Upper lobe of left lung (tissue), 6 donors: Measurements from ENCODE around the gene KDM8. TPM values are rescaled to one million over a fixed set of nuclear protein-coding genes. Genes with fewer than 3 reads are reported as not detected.

Experiments
- ATAC-seq, 2 donors: fragments of 200-7000 bp; cut with Tn5 transposase; one replicate each; pipeline ENCODE4 v1.9.1; 2022; ENCODE audit warnings: mild to moderate bottlenecking in 2 of 2, moderate library complexity in 2 of 2; ENCODE audit not compliant: low FRiP score in 2 of 2
- DNase-seq, 2 donors: peaks; one replicate each; pipeline ENCODE4 v3.0.0-alpha.2; 2019 to 2020
- H3K27ac ChIP-seq, 4 donors: fragments of 200-600 bp; sonication (generic); one replicate each; pipeline ENCODE4 v1.5.1; 2016 to 2019
- H3K27me3 ChIP-seq, 4 donors: fragments of 200-600 bp; sonication (generic); one replicate each; pipeline ENCODE4 v1.5.1; 2017 to 2019
- H3K36me3 ChIP-seq, 4 donors: fragments of 200-600 bp; sonication (generic); one replicate each; pipeline ENCODE4 v1.5.1; 2016 to 2019
- H3K4me1 ChIP-seq, 4 donors: fragments of 200-600 bp; sonication (generic); one replicate each; pipeline ENCODE4 v1.5.1; 2018 to 2019
- H3K4me3 ChIP-seq, 4 donors: fragments of 200-600 bp; sonication (generic); one replicate each; pipeline ENCODE4 v1.5.1; 2017 to 2019; ENCODE audit warnings: mild to moderate bottlenecking in 2 of 4, moderate library complexity in 1 of 4
- H3K9me3 ChIP-seq, 4 donors: fragments of 200-600 bp; sonication (generic); one replicate each; pipeline ENCODE4 v1.5.1; 2018 to 2019
- EP300 ChIP-seq, 4 donors: sonication (generic); formaldehyde crosslinking; IDR thresholded peaks; one replicate each; pipeline ENCODE4 v1.5.1; 2017; ENCODE audit warnings: antibody characterized with exemption in 4 of 4, control low read depth in 2 of 4
- POLR2A ChIP-seq, 4 donors: fragments of 450-650 bp; IDR thresholded peaks; one replicate each; pipeline ENCODE4 v1.5.1; 2016 to 2017; ENCODE audit warnings: antibody characterized with exemption in 4 of 4, mild to moderate bottlenecking in 2 of 4
- POLR2AphosphoS5 ChIP-seq, 2 donors: sonication (generic); formaldehyde crosslinking; IDR thresholded peaks; one replicate each; pipeline ENCODE4 v1.5.1; 2017; ENCODE audit warnings: antibody characterized with exemption in 2 of 2
- WGBS, 2 donors: methylation state at CpG; one replicate each; pipeline ENCODE4 v1.1.5; 2017 to 2018; 5-methylcytosine and 5-hydroxymethylcytosine counted together
- total RNA-seq, 6 donors: library from RNA; depleted of rRNA in 4 of 6; stranded (reverse); fragments of >200 nt in 4 of 6; gene quantifications; one replicate each; pipeline versions ENCODE4 v1.1.0 to v1.2.1, GENCODE V29; 2016 to 2021
- TF ChIP-seq, protein P1 (sequence below), 6 experiments: fragments of 450-650 bp in 4 of 6; fragments of 200-600 bp in 2 of 6; sonication (generic) in 2 of 6; IDR thresholded peaks; one replicate each; pipeline ENCODE4 v1.5.1; 2016 to 2019; ENCODE audit warnings: antibody characterized with exemption in 6 of 6
- donor health status: DM: no; HTN: no; CAD: no; lungs with moderate emphysema.
- donor health status: DM: no; HTN: yes; CAD: no; lungs with severe emphysema.

KDM8 gene
- total RNA-seq, 6 donors from 2014 or later, result 5.1 to 50.3 (median 6.2) TPM

DNA sequence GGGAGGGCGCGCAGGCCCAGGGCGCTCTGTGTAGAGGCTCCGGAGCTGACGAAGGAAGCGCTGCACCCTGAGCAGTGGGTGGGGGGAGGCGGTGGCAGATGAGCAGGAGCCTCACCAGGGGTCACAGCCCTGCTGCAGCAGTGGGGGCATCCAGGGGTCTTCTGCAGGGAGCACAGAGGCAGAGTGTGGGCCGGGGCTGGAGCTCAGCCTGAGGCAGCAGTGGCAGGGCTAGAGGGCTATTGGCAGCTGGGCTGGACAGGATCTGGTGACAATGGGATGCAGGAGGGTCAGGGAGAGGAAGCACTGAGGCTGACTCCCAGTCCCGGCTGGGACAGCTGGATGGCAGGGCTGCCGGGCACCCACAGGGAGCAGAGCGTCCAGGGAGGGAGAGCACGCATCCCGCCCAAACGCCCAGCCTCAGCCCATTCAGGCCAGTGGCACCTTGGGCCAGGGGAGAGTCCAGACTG, 21.0 kb downstream of the KDM8 start:
- no peaks in the 10 kb centered on the region for H3K9me3 ChIP-seq
- 81 to 100% methylated on average over 3 to 13 of the region's 14 CpGs for WGBS, 2 donors
- peak in 1 of 2 donors; percentile 2 for ATAC-seq
- H3K27me3 ChIP-seq, result no peaks in the 10 kb centered on the region
- H3K4me1 ChIP-seq, result peaks cover 6 to 34% (median 14%) of the 10 kb centered on the region in 4 donors
- H3K27ac ChIP-seq, result peak overlapping the region in 1 of 4 donors; percentile 56
- DNase-seq, result no peak
- H3K36me3 ChIP-seq, result peaks cover 0 to 43% (median 15%) of the 10 kb centered on the region in 4 donors
- no peak overlapping the region for H3K4me3 ChIP-seq
- TF ChIP-seq POLR2AphosphoS5 (IDR thresholded peaks at IDR 0.05), result no peak
- TF ChIP-seq, protein P1, sequence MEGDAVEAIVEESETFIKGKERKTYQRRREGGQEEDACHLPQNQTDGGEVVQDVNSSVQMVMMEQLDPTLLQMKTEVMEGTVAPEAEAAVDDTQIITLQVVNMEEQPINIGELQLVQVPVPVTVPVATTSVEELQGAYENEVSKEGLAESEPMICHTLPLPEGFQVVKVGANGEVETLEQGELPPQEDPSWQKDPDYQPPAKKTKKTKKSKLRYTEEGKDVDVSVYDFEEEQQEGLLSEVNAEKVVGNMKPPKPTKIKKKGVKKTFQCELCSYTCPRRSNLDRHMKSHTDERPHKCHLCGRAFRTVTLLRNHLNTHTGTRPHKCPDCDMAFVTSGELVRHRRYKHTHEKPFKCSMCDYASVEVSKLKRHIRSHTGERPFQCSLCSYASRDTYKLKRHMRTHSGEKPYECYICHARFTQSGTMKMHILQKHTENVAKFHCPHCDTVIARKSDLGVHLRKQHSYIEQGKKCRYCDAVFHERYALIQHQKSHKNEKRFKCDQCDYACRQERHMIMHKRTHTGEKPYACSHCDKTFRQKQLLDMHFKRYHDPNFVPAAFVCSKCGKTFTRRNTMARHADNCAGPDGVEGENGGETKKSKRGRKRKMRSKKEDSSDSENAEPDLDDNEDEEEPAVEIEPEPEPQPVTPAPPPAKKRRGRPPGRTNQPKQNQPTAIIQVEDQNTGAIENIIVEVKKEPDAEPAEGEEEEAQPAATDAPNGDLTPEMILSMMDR (IDR thresholded peaks at IDR 0.05), result no peak
- no peak for TF ChIP-seq EP300 (IDR thresholded peaks at IDR 0.05)
- no peak for TF ChIP-seq POLR2A (IDR thresholded peaks at IDR 0.05)

DNA sequence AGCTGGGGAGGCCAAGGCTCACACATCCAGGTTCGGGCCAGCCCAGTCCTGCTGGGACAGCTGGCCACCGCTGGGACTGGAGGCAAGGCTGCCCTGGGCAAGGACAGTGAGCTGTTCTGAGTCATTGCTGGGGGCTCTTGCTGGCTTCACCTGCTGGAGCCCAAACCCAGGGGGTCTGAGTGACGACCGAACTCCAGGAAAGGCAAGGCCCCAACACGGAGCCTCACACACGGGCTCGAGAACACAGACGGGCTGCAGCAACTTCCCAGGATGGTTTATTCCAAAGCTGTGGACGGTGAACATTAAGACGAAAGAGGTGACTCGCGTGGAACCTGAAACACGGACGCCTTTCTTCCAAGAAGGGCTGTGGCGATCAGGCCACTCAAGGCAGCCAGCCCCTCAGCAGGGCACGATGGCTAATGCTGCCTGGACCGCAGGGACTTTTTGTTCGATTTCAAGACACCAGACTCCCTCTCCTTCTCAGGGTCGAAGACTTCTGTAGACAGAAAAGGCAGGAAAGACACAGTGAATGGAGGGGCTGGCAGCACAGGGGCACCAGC, 21.5 kb downstream of the KDM8 start:
- TF ChIP-seq, protein P1 (IDR thresholded peaks at IDR 0.05), result no peak
- no peak for TF ChIP-seq POLR2AphosphoS5 (IDR thresholded peaks at IDR 0.05)
- no peak for TF ChIP-seq EP300 (IDR thresholded peaks at IDR 0.05)
- TF ChIP-seq POLR2A (IDR thresholded peaks at IDR 0.05), result no peak
- H3K36me3 ChIP-seq, result peaks cover 0 to 41% (median 15%) of the 10 kb centered on the region in 4 donors
- peak overlapping the region in 1 of 4 donors; percentile 56 for H3K27ac ChIP-seq
- DNase-seq (no peak), ATAC-seq (no peak)
- no peak overlapping the region for H3K4me3 ChIP-seq
- no peaks in the 10 kb centered on the region for H3K9me3 ChIP-seq
- H3K4me1 ChIP-seq, result peaks cover 6 to 34% (median 14%) of the 10 kb centered on the region in 4 donors
- H3K27me3 ChIP-seq, result no peaks in the 10 kb centered on the region
- 85 to 86% methylated on average over 17 to 18 of the region's 19 CpGs for WGBS, 2 donors

DNA sequence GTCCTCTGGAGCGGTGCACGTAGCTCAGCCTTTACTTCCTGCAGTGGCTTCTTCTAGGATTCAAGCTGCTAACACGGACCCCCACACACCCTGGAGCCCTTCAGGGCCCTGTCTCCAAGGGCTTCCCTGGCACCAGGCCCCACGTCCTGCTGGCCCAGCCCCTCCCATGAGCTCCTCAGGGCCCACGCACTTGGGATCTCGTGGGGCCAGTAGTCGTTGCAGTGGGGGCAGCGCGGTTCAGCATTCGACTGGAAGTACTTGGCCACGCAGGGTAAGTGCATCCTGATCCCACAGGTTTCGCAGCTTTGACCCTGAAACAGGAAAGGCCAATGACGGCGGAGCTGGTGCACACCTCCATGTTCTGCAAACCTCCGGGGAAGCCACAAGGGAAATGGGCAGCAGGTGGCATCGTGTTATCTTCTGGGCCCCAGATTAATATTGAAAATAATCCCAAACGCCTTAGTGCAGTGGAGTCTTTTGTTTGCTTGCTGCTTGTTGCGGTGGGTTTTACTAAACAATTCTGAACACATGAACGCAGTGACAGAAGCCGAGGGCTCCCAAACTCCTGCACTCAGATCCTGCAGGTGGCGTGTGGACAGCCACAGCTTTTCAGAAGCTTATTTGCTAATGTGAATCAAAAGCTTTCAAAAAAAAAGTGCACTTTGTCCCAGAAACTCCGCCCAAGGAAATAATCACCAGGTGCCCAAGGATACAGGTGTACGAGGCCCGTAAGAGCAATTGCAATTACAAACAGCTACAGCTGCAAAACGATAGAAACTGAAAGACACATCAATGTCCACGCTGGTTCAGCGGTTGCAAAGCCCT, 22.4 kb downstream of the KDM8 start:
- DNase-seq (no peak), ATAC-seq (no peak)
- H3K27me3 ChIP-seq, result no peaks in the 10 kb centered on the region
- H3K4me1 ChIP-seq, result peaks cover 6 to 39% (median 15%) of the 10 kb centered on the region in 4 donors
- 78 to 80% methylated on average over 20 to 27 of the region's 27 CpGs for WGBS, 2 donors
- H3K4me3 ChIP-seq, result no peak overlapping the region
- no peak for TF ChIP-seq EP300 (IDR thresholded peaks at IDR 0.05)
- TF ChIP-seq POLR2A (IDR thresholded peaks at IDR 0.05), result no peak
- TF ChIP-seq, protein P1 (IDR thresholded peaks at IDR 0.05), result no peak
- TF ChIP-seq POLR2AphosphoS5 (IDR thresholded peaks at IDR 0.05), result no peak
- H3K36me3 ChIP-seq, result peaks cover 0 to 44% (median 22%) of the 10 kb centered on the region in 4 donors
- H3K27ac ChIP-seq, result peak overlapping the region in 1 of 4 donors; percentile 30
- H3K9me3 ChIP-seq, result no peaks in the 10 kb centered on the region

DNA sequence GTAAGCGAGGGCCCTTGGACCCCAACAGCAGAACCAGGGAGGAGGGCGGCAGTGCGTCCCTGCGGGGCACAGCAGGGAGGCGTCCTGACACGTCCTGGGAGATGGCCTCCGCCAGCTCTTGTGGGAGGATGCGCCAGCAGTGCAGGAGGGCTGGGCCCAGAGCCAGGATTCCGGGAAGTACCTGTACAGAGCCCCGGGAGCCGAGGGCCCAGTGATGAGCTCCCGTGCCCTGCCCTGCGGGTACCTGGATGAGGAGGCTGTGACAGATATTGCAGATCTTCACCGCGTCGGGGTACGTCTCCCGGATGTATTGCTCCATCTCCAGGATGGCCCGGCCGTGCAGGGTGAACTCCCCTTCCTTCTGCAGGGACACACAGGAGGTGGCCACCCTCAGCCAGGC, 23.1 kb downstream of the KDM8 start:
- no peak for TF ChIP-seq POLR2A (IDR thresholded peaks at IDR 0.05)
- no peak for TF ChIP-seq EP300 (IDR thresholded peaks at IDR 0.05)
- no peak for TF ChIP-seq POLR2AphosphoS5 (IDR thresholded peaks at IDR 0.05)
- TF ChIP-seq, protein P1 (IDR thresholded peaks at IDR 0.05), result no peak
- H3K36me3 ChIP-seq, result peaks cover 0 to 49% (median 24%) of the 10 kb centered on the region in 4 donors
- peak overlapping the region in 2 of 4 donors; percentile 35 to 48 for H3K27ac ChIP-seq
- WGBS, 2 donors, result 83 to 94% methylated on average over 15 to 18 of the region's 20 CpGs
- no peak for DNase-seq
- ATAC-seq, result no peak
- H3K4me1 ChIP-seq, result peaks cover 6 to 46% (median 17%) of the 10 kb centered on the region in 4 donors
- no peak overlapping the region for H3K4me3 ChIP-seq
- H3K27me3 ChIP-seq, result no peaks in the 10 kb centered on the region
- H3K9me3 ChIP-seq, result no peaks in the 10 kb centered on the region
